Neural cell (in vitro differentiated cells): ENCODE data around the gene LRRTM2. TPM values are rescaled to one million over a fixed set of nuclear protein-coding genes. Genes with fewer than 3 reads are reported as not detected.

Source experiments
- H2AFZ ChIP-seq: fragments of 200-600, 300-800 bp; sonication (generic), shearing (Covaris generic); 2 replicates; pipeline ENCODE4 v1.6.0; 2014; ENCODE audit warnings: low read depth, mild to moderate bottlenecking, antibody characterized with exemption, low read length, moderate library complexity
- H3F3A ChIP-seq: fragments of 200-600 bp; shearing (Covaris generic); 2 replicates; pipeline ENCODE4 v1.6.1; 2016; ENCODE audit warnings: mild to moderate bottlenecking, moderate library complexity, mixed read lengths, antibody characterized with exemption, low read length; ENCODE audit not compliant: insufficient read depth, poor library complexity, severe bottlenecking
- H3K27ac ChIP-seq: fragments of 200-600, 300-800 bp; sonication (generic), shearing (Covaris generic); 2 replicates; pipeline ENCODE4 v1.5.1; 2014; ENCODE audit warnings: mild to moderate bottlenecking, low read length, moderate library complexity
- H3K27me3 ChIP-seq: fragments of 300-800, 200-600 bp; sonication (generic), shearing (Covaris generic); 2 replicates; pipeline ENCODE4 v1.6.0; 2014; ENCODE audit warnings: mild to moderate bottlenecking, low read depth, low read length, moderate library complexity; ENCODE audit not compliant: insufficient read depth
- H3K36me3 ChIP-seq: fragments of 300-800, 200-600 bp; sonication (generic), shearing (Covaris generic); 2 replicates; pipeline ENCODE4 v1.5.1; 2014; ENCODE audit warnings: mild to moderate bottlenecking, antibody characterized with exemption, low read length, moderate library complexity; ENCODE audit not compliant: insufficient read depth
- H3K4me2 ChIP-seq: fragments of 300-800, 200-600 bp; sonication (generic), shearing (Covaris generic); 2 replicates; pipeline ENCODE4 v1.6.0; 2014; ENCODE audit warnings: mild to moderate bottlenecking, low read length
- H3K4me3 ChIP-seq: fragments of 300-800, 200-600 bp; sonication (generic), shearing (Covaris generic); 2 replicates; pipeline ENCODE4 v1.5.1; 2014; ENCODE audit warnings: mild to moderate bottlenecking, low read length, moderate library complexity
- H3K79me2 ChIP-seq: fragments of 200-600 bp; shearing (Covaris generic); replicated peaks from 2 replicates; pipeline ENCODE4 v1.6.0; 2014; ENCODE audit warnings: mild to moderate bottlenecking, low read length, moderate library complexity; ENCODE audit not compliant: insufficient read depth
- H3K9ac ChIP-seq: fragments of 300-800, 200-600 bp; sonication (generic), shearing (Covaris generic); 2 replicates; pipeline ENCODE4 v1.6.1; 2016; ENCODE audit warnings: mild to moderate bottlenecking, low read length, mixed read lengths
- H3K9me2 ChIP-seq: fragments of 200-600 bp; shearing (Covaris generic); 2 replicates; pipeline ENCODE4 v1.6.1; 2016; ENCODE audit warnings: mild to moderate bottlenecking, low read length, mixed read lengths; ENCODE audit not compliant: insufficient read depth
- H3K9me3 ChIP-seq: fragments of 200-600, 300-800 bp; sonication (generic), shearing (Covaris generic); 2 replicates; pipeline ENCODE4 v1.6.1; 2016; ENCODE audit warnings: mild to moderate bottlenecking, mixed run types, low read length, moderate library complexity, mixed read lengths
- H4K20me1 ChIP-seq: fragments of 200-600 bp; shearing (Covaris generic); 2 replicates; pipeline ENCODE4 v1.6.1; 2016; ENCODE audit warnings: mild to moderate bottlenecking, mixed run types; ENCODE audit not compliant: insufficient read depth
- EP300 ChIP-seq: fragments of 450-650 bp; conservative IDR thresholded peaks from 2 replicates; pipeline ENCODE4 v1.6.1; 2014; ENCODE audit warnings: antibody characterized with exemption, mild to moderate bottlenecking, moderate library complexity; ENCODE audit not compliant: poor library complexity, severe bottlenecking
- EZH2 ChIP-seq: fragments of 200-600, 300-800 bp; shearing (Covaris generic), sonication (generic); IDR thresholded peaks from 2 replicates; pipeline ENCODE4 v1.6.1; 2014; ENCODE audit warnings: antibody characterized with exemption, low read length, borderline replicate concordance, mild to moderate bottlenecking; ENCODE audit not compliant: insufficient read depth, poor library complexity, severe bottlenecking
- MXI1 ChIP-seq: fragments of 450-650 bp; conservative IDR thresholded peaks from 2 replicates; pipeline ENCODE4 v1.6.1; 2014; ENCODE audit warnings: antibody characterized with exemption, mild to moderate bottlenecking; ENCODE audit not compliant: poor library complexity, severe bottlenecking
- POLR2AphosphoS5 ChIP-seq: IDR thresholded peaks from 2 replicates; pipeline ENCODE4 v1.6.1; 2012
- RAD21 ChIP-seq: fragments of 450-650 bp; conservative IDR thresholded peaks from 2 replicates; pipeline ENCODE4 v1.6.1; 2014; ENCODE audit warnings: antibody characterized with exemption, mild to moderate bottlenecking, moderate library complexity
- SMC3 ChIP-seq: fragments of 450-650 bp; conservative IDR thresholded peaks from 2 replicates; pipeline ENCODE4 v1.6.1; 2014; ENCODE audit warnings: antibody characterized with exemption, mild to moderate bottlenecking, moderate library complexity; ENCODE audit not compliant: poor library complexity
- TAF1 ChIP-seq: IDR thresholded peaks from 2 replicates; pipeline ENCODE4 v1.6.1; 2012; ENCODE audit warnings: low read depth
- polyA plus RNA-seq: library from polyadenylated mRNA; depleted of rRNA; stranded (reverse); fragments of >200 nt; gene quantifications from 2 replicates; pipeline ENCODE4 v1.2.3, GENCODE V29; 2014
- TF ChIP-seq, protein P1 (sequence below): fragments of 450-650 bp; IDR thresholded peaks from 2 replicates; pipeline ENCODE4 v1.5.1; 2014; ENCODE audit warnings: antibody characterized with exemption, mild to moderate bottlenecking, moderate library complexity; ENCODE audit not compliant: poor library complexity, severe bottlenecking
- TF ChIP-seq, protein P2 (sequence below): IDR thresholded peaks from 2 replicates; pipeline ENCODE4 v1.6.1; 2012; ENCODE audit warnings: borderline replicate concordance

LRRTM2 gene
- polyA plus RNA-seq, 1 donor from 2014 or later, result 5.9 TPM

DNA sequence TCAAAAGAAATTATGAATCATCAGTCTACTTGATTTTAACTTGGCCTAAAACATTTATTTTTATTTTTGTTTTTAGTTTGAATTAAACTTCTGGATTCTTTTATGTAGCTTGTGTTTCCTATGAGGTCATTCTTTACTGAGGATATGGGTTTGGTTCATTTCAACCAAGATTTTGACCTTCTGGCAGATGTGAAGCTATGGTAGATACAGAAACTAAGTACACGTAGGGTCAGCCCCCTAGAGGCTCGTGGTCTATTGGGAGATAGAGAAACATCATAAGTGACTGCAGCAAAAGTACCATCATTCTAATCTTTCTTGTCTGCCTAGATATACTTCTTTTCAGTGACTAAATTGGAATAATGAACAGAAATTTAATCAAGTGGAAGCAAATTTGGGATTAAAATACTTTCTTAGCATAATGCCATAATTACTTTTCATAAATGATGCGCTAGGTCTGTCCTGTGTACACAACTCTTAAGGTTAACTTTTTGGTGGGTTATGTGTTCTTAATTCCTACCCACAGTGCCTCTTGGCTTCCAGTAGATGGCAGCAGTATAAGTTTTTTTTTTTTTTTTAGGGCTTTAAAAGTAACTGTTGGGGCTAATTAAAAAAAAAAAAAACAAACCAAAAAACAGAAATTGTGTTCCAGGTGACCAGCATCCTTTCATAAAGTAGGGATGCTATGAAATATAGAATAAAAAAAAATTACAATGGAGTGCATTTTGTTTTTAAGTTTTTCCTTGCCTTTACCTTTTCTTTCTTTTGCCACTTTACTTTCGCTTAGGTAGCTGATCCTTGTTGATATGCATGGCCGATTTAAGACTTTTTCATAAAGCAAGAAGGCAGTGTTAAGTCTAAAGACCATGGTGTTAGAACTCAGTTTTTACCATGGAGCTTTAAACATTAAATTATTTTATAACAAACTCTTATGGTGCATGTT is 49.9 kb downstream of the LRRTM2 start:
- no peaks in the 10 kb centered on the region for H4K20me1 ChIP-seq
- no peak overlapping the region for H3K4me2 ChIP-seq
- H3K9ac ChIP-seq, result no peak overlapping the region
- peaks cover 11% of the 10 kb centered on the region for H3K79me2 ChIP-seq
- no peak overlapping the region for H3K27ac ChIP-seq
- no peak overlapping the region for H3K4me3 ChIP-seq
- no peaks in the 10 kb centered on the region for H3K9me2 ChIP-seq
- no peaks in the 10 kb centered on the region for H3K36me3 ChIP-seq
- H3F3A ChIP-seq, result no peaks in the 10 kb centered on the region
- H3K9me3 ChIP-seq, result no peaks in the 10 kb centered on the region
- no peaks in the 10 kb centered on the region for H3K27me3 ChIP-seq
- H2AFZ ChIP-seq, result no peak overlapping the region
- TF ChIP-seq MXI1 (no peak), SMC3 (peak; percentile 65), EP300 (no peak), POLR2AphosphoS5 (no peak), EZH2 (no peak), TAF1 (no peak), RAD21 (peak; percentile 63)
- TF ChIP-seq, protein P1, sequence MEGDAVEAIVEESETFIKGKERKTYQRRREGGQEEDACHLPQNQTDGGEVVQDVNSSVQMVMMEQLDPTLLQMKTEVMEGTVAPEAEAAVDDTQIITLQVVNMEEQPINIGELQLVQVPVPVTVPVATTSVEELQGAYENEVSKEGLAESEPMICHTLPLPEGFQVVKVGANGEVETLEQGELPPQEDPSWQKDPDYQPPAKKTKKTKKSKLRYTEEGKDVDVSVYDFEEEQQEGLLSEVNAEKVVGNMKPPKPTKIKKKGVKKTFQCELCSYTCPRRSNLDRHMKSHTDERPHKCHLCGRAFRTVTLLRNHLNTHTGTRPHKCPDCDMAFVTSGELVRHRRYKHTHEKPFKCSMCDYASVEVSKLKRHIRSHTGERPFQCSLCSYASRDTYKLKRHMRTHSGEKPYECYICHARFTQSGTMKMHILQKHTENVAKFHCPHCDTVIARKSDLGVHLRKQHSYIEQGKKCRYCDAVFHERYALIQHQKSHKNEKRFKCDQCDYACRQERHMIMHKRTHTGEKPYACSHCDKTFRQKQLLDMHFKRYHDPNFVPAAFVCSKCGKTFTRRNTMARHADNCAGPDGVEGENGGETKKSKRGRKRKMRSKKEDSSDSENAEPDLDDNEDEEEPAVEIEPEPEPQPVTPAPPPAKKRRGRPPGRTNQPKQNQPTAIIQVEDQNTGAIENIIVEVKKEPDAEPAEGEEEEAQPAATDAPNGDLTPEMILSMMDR, result peak; percentile 67
- TF ChIP-seq, protein P2, sequence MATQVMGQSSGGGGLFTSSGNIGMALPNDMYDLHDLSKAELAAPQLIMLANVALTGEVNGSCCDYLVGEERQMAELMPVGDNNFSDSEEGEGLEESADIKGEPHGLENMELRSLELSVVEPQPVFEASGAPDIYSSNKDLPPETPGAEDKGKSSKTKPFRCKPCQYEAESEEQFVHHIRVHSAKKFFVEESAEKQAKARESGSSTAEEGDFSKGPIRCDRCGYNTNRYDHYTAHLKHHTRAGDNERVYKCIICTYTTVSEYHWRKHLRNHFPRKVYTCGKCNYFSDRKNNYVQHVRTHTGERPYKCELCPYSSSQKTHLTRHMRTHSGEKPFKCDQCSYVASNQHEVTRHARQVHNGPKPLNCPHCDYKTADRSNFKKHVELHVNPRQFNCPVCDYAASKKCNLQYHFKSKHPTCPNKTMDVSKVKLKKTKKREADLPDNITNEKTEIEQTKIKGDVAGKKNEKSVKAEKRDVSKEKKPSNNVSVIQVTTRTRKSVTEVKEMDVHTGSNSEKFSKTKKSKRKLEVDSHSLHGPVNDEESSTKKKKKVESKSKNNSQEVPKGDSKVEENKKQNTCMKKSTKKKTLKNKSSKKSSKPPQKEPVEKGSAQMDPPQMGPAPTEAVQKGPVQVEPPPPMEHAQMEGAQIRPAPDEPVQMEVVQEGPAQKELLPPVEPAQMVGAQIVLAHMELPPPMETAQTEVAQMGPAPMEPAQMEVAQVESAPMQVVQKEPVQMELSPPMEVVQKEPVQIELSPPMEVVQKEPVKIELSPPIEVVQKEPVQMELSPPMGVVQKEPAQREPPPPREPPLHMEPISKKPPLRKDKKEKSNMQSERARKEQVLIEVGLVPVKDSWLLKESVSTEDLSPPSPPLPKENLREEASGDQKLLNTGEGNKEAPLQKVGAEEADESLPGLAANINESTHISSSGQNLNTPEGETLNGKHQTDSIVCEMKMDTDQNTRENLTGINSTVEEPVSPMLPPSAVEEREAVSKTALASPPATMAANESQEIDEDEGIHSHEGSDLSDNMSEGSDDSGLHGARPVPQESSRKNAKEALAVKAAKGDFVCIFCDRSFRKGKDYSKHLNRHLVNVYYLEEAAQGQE, result no peak

DNA sequence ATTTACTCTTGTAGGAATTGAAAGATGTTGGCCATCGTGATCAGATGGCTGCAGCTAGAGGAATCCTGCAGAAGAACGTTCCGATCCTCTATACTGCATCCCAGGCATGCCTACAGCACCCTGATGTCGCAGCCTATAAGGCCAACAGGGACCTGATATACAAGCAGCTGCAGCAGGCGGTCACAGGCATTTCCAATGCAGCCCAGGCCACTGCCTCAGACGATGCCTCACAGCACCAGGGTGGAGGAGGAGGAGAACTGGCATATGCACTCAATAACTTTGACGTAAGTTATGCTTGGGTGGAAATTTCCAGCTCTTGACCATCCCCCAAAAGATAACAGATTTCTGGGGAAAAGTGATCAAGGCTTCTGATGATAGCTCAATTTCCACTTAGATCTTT is 50.6 kb downstream of the LRRTM2 start:
- H3K27me3 ChIP-seq, result no peaks in the 10 kb centered on the region
- H3K9me2 ChIP-seq, result no peaks in the 10 kb centered on the region
- no peak overlapping the region for H3K4me2 ChIP-seq
- no peaks in the 10 kb centered on the region for H3K9me3 ChIP-seq
- no peak overlapping the region for H3K9ac ChIP-seq
- H3K79me2 ChIP-seq, result peaks cover 11% of the 10 kb centered on the region
- no peak for TF ChIP-seq TAF1
- TF ChIP-seq SMC3, result no peak
- TF ChIP-seq RAD21, result no peak
- TF ChIP-seq MXI1, result no peak
- TF ChIP-seq EP300, result no peak
- no peak for TF ChIP-seq EZH2
- H3K27ac ChIP-seq, result no peak overlapping the region
- no peaks in the 10 kb centered on the region for H3K36me3 ChIP-seq
- H3K4me3 ChIP-seq, result no peak overlapping the region
- H3F3A ChIP-seq, result no peaks in the 10 kb centered on the region
- no peaks in the 10 kb centered on the region for H4K20me1 ChIP-seq
- H2AFZ ChIP-seq, result no peak overlapping the region
